HG03139 (cell line): ENCODE results near the gene NR3C1.

Experiments
- ATAC-seq: cut with Tn5 transposase; IDR thresholded peaks from one replicate; pipeline ENCODE4 v1.9.1; 2021; ENCODE audit not compliant: unreplicated experiment

The NR3C1 gene

GRCh38 chr5:143372187-143372829, 31.2 kb downstream of the NR3C1 start:
- ATAC-seq, result no peak

- ATAC-seq, result no peak
These were observed 33.0 kb downstream of the NR3C1 start for GRCh38 chr5:143370440-143370839.

GRCh38 chr5:143364061-143364460, 39.4 kb downstream of the NR3C1 start:
- no peak for ATAC-seq

GRCh38 chr5:143362664-143363227, 40.7 kb downstream of the NR3C1 start:
- ATAC-seq, result no peak

GRCh38 chr5:143361438-143361837, 42.0 kb downstream of the NR3C1 start:
- no peak for ATAC-seq

GRCh38 chr5:143360755-143361154, 42.7 kb downstream of the NR3C1 start:
- no peak for ATAC-seq

GRCh38 chr5:143359869-143360268, 43.6 kb downstream of the NR3C1 start:
- ATAC-seq, result no peak

- ATAC-seq, result no peak
These were observed 46.5 kb downstream of the NR3C1 start for GRCh38 chr5:143356855-143357583.

GRCh38 chr5:143355710-143356109, 47.8 kb downstream of the NR3C1 start:
- ATAC-seq, result no peak

GRCh38 chr5:143354025-143354424, 49.5 kb downstream of the NR3C1 start:
- ATAC-seq, result no peak

GRCh38 chr5:143352691-143353090, 50.8 kb downstream of the NR3C1 start:
- ATAC-seq, result no peak

GRCh38 chr5:143350751-143351602, 52.5 kb downstream of the NR3C1 start:
- peak; percentile 44 for ATAC-seq

GRCh38 chr5:143350341-143350740, 53.1 kb downstream of the NR3C1 start:
- ATAC-seq, result no peak

GRCh38 chr5:143349177-143349576, 54.3 kb downstream of the NR3C1 start:
- ATAC-seq, result no peak

GRCh38 chr5:143347698-143348344, 55.7 kb downstream of the NR3C1 start:
- ATAC-seq, result no peak

- no peak for ATAC-seq
These were observed 56.4 kb downstream of the NR3C1 start for GRCh38 chr5:143347046-143347445.

GRCh38 chr5:143345671-143346440, 57.6 kb downstream of the NR3C1 start:
- no peak for ATAC-seq

GRCh38 chr5:143343042-143343441, 60.4 kb downstream of the NR3C1 start:
- no peak for ATAC-seq

- no peak for ATAC-seq
These were observed 60.9 kb downstream of the NR3C1 start for GRCh38 chr5:143342607-143343006.
